Endodermal cell (in vitro differentiated cells): ENCODE measurements around the gene ZNF217. TPM values are rescaled to one million over a fixed set of nuclear protein-coding genes. Genes with fewer than 3 reads are reported as not detected.

Source experiments
- DNase-seq: peaks from one replicate; pipeline ENCODE4 v3.0.0-alpha.2; 2017
- H3K27ac ChIP-seq: 2 replicates; pipeline ENCODE4 v1.5.1; 2013; ENCODE audit warnings: mild to moderate bottlenecking, low read depth, low read length, moderate library complexity
- H3K27me3 ChIP-seq: 2 replicates; pipeline ENCODE4 v1.6.1; 2013; ENCODE audit warnings: mild to moderate bottlenecking, low read length, moderate library complexity; ENCODE audit not compliant: insufficient read depth, control insufficient read depth, poor library complexity, severe bottlenecking
- H3K36me3 ChIP-seq: 2 replicates; pipeline ENCODE4 v1.7.0; 2013; ENCODE audit warnings: mild to moderate bottlenecking, low read length, moderate library complexity; ENCODE audit not compliant: control insufficient read depth, insufficient read depth
- H3K4me1 ChIP-seq: one replicate; pipeline ENCODE4 v1.7.0; 2013; ENCODE audit warnings: low read length; ENCODE audit not compliant: control insufficient read depth, insufficient read depth
- H3K4me3 ChIP-seq: 2 replicates; pipeline ENCODE4 v1.5.1; 2013; ENCODE audit warnings: mild to moderate bottlenecking, low read length, moderate library complexity
- H3K9ac ChIP-seq: 2 replicates; pipeline ENCODE4 v1.6.1; 2013; ENCODE audit warnings: mild to moderate bottlenecking, low read length, moderate library complexity; ENCODE audit not compliant: poor library complexity, severe bottlenecking; ENCODE audit errors: extremely low read depth
- H3K9me3 ChIP-seq: 2 replicates; pipeline ENCODE4 v1.6.1; 2013; ENCODE audit warnings: mild to moderate bottlenecking, low read length, moderate library complexity; ENCODE audit not compliant: control insufficient read depth
- H3K27ac Mint-ChIP-seq: 2 replicates; pipeline ENCODE4 v1.8.0; 2020; ENCODE audit warnings: mixed read lengths
- H3K27me3 Mint-ChIP-seq: 2 replicates; pipeline ENCODE4 v1.8.0; 2021; ENCODE audit warnings: mild to moderate bottlenecking, mixed read lengths; ENCODE audit not compliant: insufficient read depth
- H3K36me3 Mint-ChIP-seq: 2 replicates; pipeline ENCODE4 v1.8.0; 2020; ENCODE audit warnings: low read depth, mixed read lengths
- H3K4me1 Mint-ChIP-seq: 2 replicates; pipeline ENCODE4 v1.8.0; 2020; ENCODE audit warnings: mixed read lengths
- H3K4me3 Mint-ChIP-seq: 2 replicates; pipeline ENCODE4 v1.8.0; 2020; ENCODE audit warnings: mild to moderate bottlenecking, moderate library complexity, mixed read lengths
- H3K9me3 Mint-ChIP-seq: 2 replicates; pipeline ENCODE4 v1.8.0; 2020; ENCODE audit warnings: mild to moderate bottlenecking, mixed read lengths
- WGBS, 2 experiments: methylation state at CpG; one replicate each; pipeline versions ENCODE4 v1.1.5 to v1.1.7; 2013; ENCODE audit warnings: missing lambda C conversion rate in 2 of 2, mixed read lengths in 1 of 2; ENCODE audit not compliant: insufficient coverage in 1 of 2, insufficient read length in 1 of 2; 5-methylcytosine and 5-hydroxymethylcytosine counted together
- total RNA-seq, 2 donors: library from RNA; stranded (reverse); fragmentation: NEBNext Ultra II Directional in 1 of 2; extraction: Animal tissue kit (Norgen Biotek cat#: 25700) in 1 of 2; gene quantifications; 2 replicates in 1 of 2; 3 replicates in 1 of 2; pipeline ENCODE4 v1.2.1, GENCODE V29; 2021
- TF ChIP-seq, protein P1 (sequence below): fragments of 200-600 bp; sonication (generic); conservative IDR thresholded peaks from 2 replicates; pipeline ENCODE4 v1.5.0; 2021; ENCODE audit warnings: antibody characterized with exemption, mild to moderate bottlenecking

The ZNF217 gene
- total RNA-seq, 2 donors from 2014 or later: 100 to 123 TPM

DNA sequence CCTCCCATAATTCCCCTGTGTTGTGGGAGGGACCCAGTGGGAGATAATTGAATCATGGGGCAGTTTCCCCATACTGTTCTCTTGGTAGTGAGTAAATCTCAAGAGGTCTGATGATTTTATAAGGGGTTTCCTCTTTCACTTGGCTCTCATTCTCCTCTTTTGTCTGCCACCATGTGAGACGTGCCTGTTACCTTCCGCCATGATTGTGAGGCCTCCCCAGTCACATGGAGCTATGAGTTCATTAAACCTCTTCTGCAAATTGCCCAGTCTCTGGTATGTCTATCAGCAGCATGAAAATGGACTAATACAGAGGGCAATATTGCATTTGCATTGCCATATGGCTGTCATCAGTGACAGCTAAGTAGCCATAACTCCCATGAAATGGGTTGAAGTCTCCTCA is 63.2 kb downstream of the ZNF217 start:
- Mint-ChIP-seq H3K36me3 (no peaks in the 10 kb centered on the region), H3K4me1 (no peaks in the 10 kb centered on the region), H3K4me3 (no peak overlapping the region), H3K27ac (no peak overlapping the region), H3K9me3 (no peaks in the 10 kb centered on the region), H3K27me3 (no peaks in the 10 kb centered on the region)
- no peaks in the 10 kb centered on the region for H3K9me3 ChIP-seq
- H3K36me3 ChIP-seq: no peaks in the 10 kb centered on the region
- DNase-seq: no peak
- no peak overlapping the region for H3K27ac ChIP-seq
- H3K27me3 ChIP-seq: no peaks in the 10 kb centered on the region
- no peak overlapping the region for H3K4me3 ChIP-seq
- no peaks in the 10 kb centered on the region for H3K4me1 ChIP-seq
- WGBS, 2 experiments: 77 to 86% methylated on average over 2 of the region's 2 CpGs
- no peak overlapping the region for H3K9ac ChIP-seq
- TF ChIP-seq, protein P1, sequence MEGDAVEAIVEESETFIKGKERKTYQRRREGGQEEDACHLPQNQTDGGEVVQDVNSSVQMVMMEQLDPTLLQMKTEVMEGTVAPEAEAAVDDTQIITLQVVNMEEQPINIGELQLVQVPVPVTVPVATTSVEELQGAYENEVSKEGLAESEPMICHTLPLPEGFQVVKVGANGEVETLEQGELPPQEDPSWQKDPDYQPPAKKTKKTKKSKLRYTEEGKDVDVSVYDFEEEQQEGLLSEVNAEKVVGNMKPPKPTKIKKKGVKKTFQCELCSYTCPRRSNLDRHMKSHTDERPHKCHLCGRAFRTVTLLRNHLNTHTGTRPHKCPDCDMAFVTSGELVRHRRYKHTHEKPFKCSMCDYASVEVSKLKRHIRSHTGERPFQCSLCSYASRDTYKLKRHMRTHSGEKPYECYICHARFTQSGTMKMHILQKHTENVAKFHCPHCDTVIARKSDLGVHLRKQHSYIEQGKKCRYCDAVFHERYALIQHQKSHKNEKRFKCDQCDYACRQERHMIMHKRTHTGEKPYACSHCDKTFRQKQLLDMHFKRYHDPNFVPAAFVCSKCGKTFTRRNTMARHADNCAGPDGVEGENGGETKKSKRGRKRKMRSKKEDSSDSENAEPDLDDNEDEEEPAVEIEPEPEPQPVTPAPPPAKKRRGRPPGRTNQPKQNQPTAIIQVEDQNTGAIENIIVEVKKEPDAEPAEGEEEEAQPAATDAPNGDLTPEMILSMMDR: no peak

DNA sequence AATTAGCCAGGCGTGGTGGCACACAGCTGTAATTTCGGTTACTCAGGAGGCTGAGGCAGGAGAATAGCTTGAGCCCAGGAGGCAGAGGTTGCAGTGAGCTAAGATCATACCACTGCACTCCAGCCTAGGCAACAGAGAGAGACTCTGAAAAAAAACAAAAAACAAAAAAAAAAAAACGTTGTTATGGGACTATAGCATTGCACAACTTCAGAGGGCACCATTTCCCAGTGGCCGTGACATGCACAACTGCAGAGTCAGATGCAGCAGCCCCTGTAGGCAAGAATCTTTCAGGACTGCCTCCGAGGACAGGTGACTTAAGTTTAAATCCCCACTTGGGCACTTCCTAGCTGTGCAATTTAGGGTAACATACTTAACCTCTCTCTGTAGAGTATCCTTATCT is 64.0 kb downstream of the ZNF217 start:
- H3K4me1 ChIP-seq: no peaks in the 10 kb centered on the region
- no peak for DNase-seq

DNA sequence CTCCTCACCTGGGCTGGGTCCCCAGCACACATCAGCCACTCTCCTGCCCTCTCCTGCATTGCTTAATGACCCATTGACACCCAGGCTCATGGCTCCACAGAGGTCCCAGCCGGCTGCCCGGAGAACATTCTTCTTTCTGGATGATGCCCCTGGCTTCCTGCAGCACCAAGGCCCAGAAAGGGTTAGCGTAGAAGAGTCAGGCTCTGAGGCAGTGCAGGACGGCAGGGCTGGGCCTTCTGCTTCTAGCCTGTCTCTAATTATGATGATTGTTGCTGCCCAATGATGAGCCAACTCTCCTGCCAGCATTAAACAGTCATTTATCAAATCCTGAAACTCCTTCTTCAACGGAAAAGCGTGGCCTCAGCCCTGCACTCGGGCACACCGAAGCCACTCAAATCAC is 66.4 kb downstream of the ZNF217 start:
- Histone ChIP-seq H3K27ac (no peak overlapping the region), H3K27me3 (no peaks in the 10 kb centered on the region), H3K4me3 (no peak overlapping the region), H3K9ac (no peak overlapping the region), H3K36me3 (no peaks in the 10 kb centered on the region), H3K9me3 (no peaks in the 10 kb centered on the region), H3K4me1 (no peaks in the 10 kb centered on the region)
- Mint-ChIP-seq H3K4me3 (no peak overlapping the region), H3K36me3 (no peaks in the 10 kb centered on the region), H3K27me3 (no peaks in the 10 kb centered on the region), H3K4me1 (no peaks in the 10 kb centered on the region), H3K9me3 (no peaks in the 10 kb centered on the region), H3K27ac (no peak overlapping the region)
- DNase-seq: peak; percentile 51
- 88 to 93% methylated on average over 5 to 8 of the region's 8 CpGs for WGBS, 2 experiments
- TF ChIP-seq, protein P1: no peak

More for the DNA sequence above, 64.0 kb downstream of the ZNF217 start:
- Mint-ChIP-seq H3K4me3 (no peak overlapping the region), H3K27ac (no peak overlapping the region), H3K9me3 (no peaks in the 10 kb centered on the region), H3K4me1 (no peaks in the 10 kb centered on the region), H3K27me3 (no peaks in the 10 kb centered on the region), H3K36me3 (no peaks in the 10 kb centered on the region)
- no peaks in the 10 kb centered on the region for H3K9me3 ChIP-seq
- no peaks in the 10 kb centered on the region for H3K36me3 ChIP-seq
- 84 to 97% methylated on average over 4 to 5 of the region's 5 CpGs for WGBS, 2 experiments
- no peak overlapping the region for H3K9ac ChIP-seq
- H3K27me3 ChIP-seq: no peaks in the 10 kb centered on the region
- no peak overlapping the region for H3K4me3 ChIP-seq
- TF ChIP-seq, protein P1: peak; percentile 41
- no peak overlapping the region for H3K27ac ChIP-seq
